IMR-90 (cell line): ENCODE data around the gene SMARCA2. TPM values are rescaled to one million over a fixed set of nuclear protein-coding genes. Genes with fewer than 3 reads are reported as not detected.

Experiments used
- ATAC-seq: fragments of 200-7000 bp; cut with Tn5 transposase; 2 replicates; pipeline ENCODE4 v1.9.1; 2020; ENCODE audit warnings: low read depth, mild to moderate bottlenecking, moderate library complexity
- BruUV-seq: library from RNA; stranded (reverse); fragments of 400-500 nt; replicated peaks from 2 replicates; lab custom pipeline; 2021; lab: Mats Ljungman, UMichigan
- CTCF ChIA-PET: fragments of 300-600 bp; formaldehyde crosslinking; extraction: SDS; loops from one replicate; lab custom pipeline; 2021; ENCODE audit warnings: antibody characterized with exemption; lab: Yijun Ruan, JAX
- POLR2A ChIA-PET: fragments of 300-600 bp; sonication (Branson Sonifier 250); formaldehyde crosslinking; loops from one replicate; lab custom pipeline; 2022; ENCODE audit warnings: antibody characterized with exemption; ENCODE audit not compliant: unreplicated experiment; lab: Charles Lee
- DNase-seq: peaks from one replicate; pipeline ENCODE4 v3.0.0; 2013
- H2AFZ ChIP-seq: replicated peaks from 2 replicates; pipeline ENCODE3; 2013; ENCODE audit warnings: low read length, mild to moderate bottlenecking; ENCODE audit not compliant: poor library complexity
- H2AK5ac ChIP-seq: 2 replicates; pipeline ENCODE4 v1.6.1; 2013; ENCODE audit warnings: low read depth, low read length, inconsistent platforms
- H2AK9ac ChIP-seq: replicated peaks from 2 replicates; pipeline ENCODE3; 2013; ENCODE audit warnings: mild to moderate bottlenecking, low read depth, low read length, moderate library complexity; ENCODE audit not compliant: poor library complexity
- H2BK120ac ChIP-seq: 2 replicates; pipeline ENCODE4 v1.6.1; 2013; ENCODE audit warnings: low read depth, low read length, inconsistent platforms
- H2BK15ac ChIP-seq: 3 replicates; pipeline ENCODE4 v1.6.1; 2013; ENCODE audit warnings: low read depth, low read length, inconsistent platforms
- H2BK20ac ChIP-seq: 2 replicates; pipeline ENCODE4 v1.6.1; 2013; ENCODE audit warnings: low read depth, mild to moderate bottlenecking, inconsistent platforms, low read length, moderate library complexity
- H2BK5ac ChIP-seq: 2 replicates; pipeline ENCODE4 v1.6.1; 2013; ENCODE audit warnings: mild to moderate bottlenecking, low read depth, low read length, inconsistent platforms; ENCODE audit not compliant: poor library complexity, severe bottlenecking
- H3K14ac ChIP-seq: replicated peaks from 2 replicates; pipeline ENCODE4 v1.6.1; 2013; ENCODE audit warnings: low read depth, low read length, inconsistent platforms
- H3K18ac ChIP-seq: 2 replicates; pipeline ENCODE4 v1.6.1; 2013; ENCODE audit warnings: low read depth, low read length, control low read depth
- H3K23ac ChIP-seq: 2 replicates; pipeline ENCODE4 v1.6.1; 2013; ENCODE audit warnings: low read depth, low read length, inconsistent platforms
- H3K27ac ChIP-seq: 2 replicates; pipeline ENCODE4 v1.5.1; 2013; ENCODE audit warnings: mild to moderate bottlenecking, control low read depth, low read length; ENCODE audit not compliant: insufficient read depth
- H3K27me3 ChIP-seq: 2 replicates; pipeline ENCODE4 v1.6.1; 2013; ENCODE audit warnings: low read length; ENCODE audit not compliant: control insufficient read depth, insufficient read depth
- H3K36me3 ChIP-seq: 2 replicates; pipeline ENCODE4 v1.6.1; 2013; ENCODE audit warnings: low read length, mixed read lengths; ENCODE audit not compliant: control insufficient read depth, insufficient read depth
- H3K4ac ChIP-seq: 2 replicates; pipeline ENCODE4 v1.6.1; 2013; ENCODE audit warnings: low read depth, low read length, inconsistent platforms
- H3K4me1 ChIP-seq: 2 replicates; pipeline ENCODE4 v1.6.1; 2013; ENCODE audit warnings: low read length, mixed read lengths; ENCODE audit not compliant: control insufficient read depth, insufficient read depth
- H3K4me2 ChIP-seq: 2 replicates; pipeline ENCODE4 v1.6.1; 2013; ENCODE audit warnings: low read depth, mild to moderate bottlenecking, control low read depth, low read length, moderate library complexity
- H3K4me3 ChIP-seq: 2 replicates; pipeline ENCODE4 v1.5.1; 2013; ENCODE audit warnings: low read depth, mild to moderate bottlenecking, control low read depth, low read length, moderate library complexity; ENCODE audit not compliant: insufficient read depth
- H3K56ac ChIP-seq: 2 replicates; pipeline ENCODE4 v1.6.1; 2013; ENCODE audit warnings: low read length, inconsistent platforms; ENCODE audit not compliant: insufficient read depth; ENCODE audit errors: extremely low read depth
- H3K79me1 ChIP-seq, 2 experiments: 2 replicates each; pipeline ENCODE4 v1.6.1; 2013; ENCODE audit warnings: low read length in 2 of 2, inconsistent platforms in 1 of 2, low read depth in 1 of 2
- H3K9ac ChIP-seq: 2 replicates; pipeline ENCODE4 v1.6.1; 2013; ENCODE audit warnings: low read depth, low read length, control low read depth
- H3K9me1 ChIP-seq: 2 replicates; pipeline ENCODE4 v1.6.1; 2013; ENCODE audit warnings: low read length, inconsistent platforms; ENCODE audit not compliant: insufficient read depth
- H3K9me3 ChIP-seq: 2 replicates; pipeline ENCODE4 v1.6.1; 2013; ENCODE audit warnings: low read length; ENCODE audit not compliant: control insufficient read depth, insufficient read depth
- H4K20me1 ChIP-seq: 2 replicates; pipeline ENCODE4 v1.6.1; 2013; ENCODE audit warnings: low read length, inconsistent platforms; ENCODE audit not compliant: insufficient read depth
- H4K5ac ChIP-seq: 2 replicates; pipeline ENCODE4 v1.6.1; 2013; ENCODE audit warnings: mild to moderate bottlenecking, low read depth, low read length, control low read depth
- H4K8ac ChIP-seq, 2 experiments: 2 replicates each; pipeline ENCODE4 v1.6.1; 2013; ENCODE audit warnings: low read depth in 2 of 2, low read length in 2 of 2, control low read depth in 1 of 2, inconsistent platforms in 1 of 2
- H4K91ac ChIP-seq: 2 replicates; pipeline ENCODE4 v1.6.1; 2013; ENCODE audit warnings: low read depth, low read length, inconsistent platforms; ENCODE audit not compliant: insufficient read depth
- SMC3 ChIP-seq: fragments of 150-350 bp; IDR thresholded peaks from 2 replicates; pipeline ENCODE4 v1.6.1; 2016; ENCODE audit warnings: low read depth, mild to moderate bottlenecking, antibody characterized with exemption, low read length, moderate library complexity
- WGBS, 2 experiments: methylation state at CpG; one replicate each; pipeline versions ENCODE4 v1.1.5 to v1.1.7; 2013; ENCODE audit warnings: missing lambda C conversion rate in 2 of 2; ENCODE audit not compliant: insufficient read length in 1 of 2; ENCODE audit errors: extremely low coverage in 2 of 2; 5-methylcytosine and 5-hydroxymethylcytosine counted together
- dilution Hi-C: fragments of 300-500 bp; cut with HindIII; formaldehyde crosslinking; loops from one replicate; pipeline ENCODE4 v1.14.3; 2018; ENCODE audit warnings: low sequenced_read_pairs; ENCODE audit not compliant: unreplicated experiment
- in situ Hi-C: fragments of 300-500 bp; cut with MboI; formaldehyde crosslinking; loops from 3 replicates; pipeline ENCODE4 v1.14.3; 2019; ENCODE audit warnings: low sequenced_read_pairs, inconsistent platforms, mixed read lengths
- intact Hi-C: fragments of 100-400 bp; cut with micrococcal nuclease; formaldehyde crosslinking; loops from 2 replicates; pipeline ENCODE4 v1.10.0; 2022
- polyA plus RNA-seq, 3 experiments: library from polyadenylated mRNA; depleted of rRNA; stranded (reverse); fragments of >200 nt; gene quantifications; 2 replicates each; pipeline ENCODE4 v1.2.3, GENCODE V29; 2012; ENCODE audit warnings: low replicate concordance in 1 of 3
- total RNA-seq: library from RNA; depleted of rRNA; stranded (reverse); fragments of >200 nt; gene quantifications from 2 replicates; pipeline ENCODE4 v1.2.3, GENCODE V29; 2012
- TF ChIP-seq, protein P1 (sequence below): fragments of 150-350 bp; IDR thresholded peaks from 2 replicates; pipeline ENCODE4 v1.6.1; 2017; ENCODE audit warnings: mild to moderate bottlenecking, antibody characterized with exemption, low read length, low read depth

Gene SMARCA2
- total and polyA plus RNA-seq, 2 of the 4 experiments (the other 2 are of a cell fraction) = 25.3 to 26.7 TPM

DNA sequence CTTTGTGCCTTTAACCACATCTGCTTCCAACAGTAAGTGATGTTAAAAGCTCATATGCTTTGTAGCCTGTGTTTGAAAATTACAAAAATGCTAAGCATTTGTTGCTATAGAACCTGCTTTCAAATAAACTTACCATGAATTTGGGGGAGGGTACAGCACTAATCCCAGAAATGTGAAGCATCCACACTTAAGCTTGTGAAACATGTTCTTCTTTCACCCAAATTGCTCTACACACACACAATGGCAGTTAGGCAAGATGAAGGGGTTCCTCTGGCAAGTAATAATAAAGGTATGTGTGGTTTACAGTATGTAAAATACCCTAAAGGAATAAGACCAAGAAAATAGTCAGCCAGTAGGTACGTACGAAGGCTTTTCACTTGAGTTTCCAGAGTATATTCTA, 165.6 kb downstream of the SMARCA2 start:
- Histone ChIP-seq H3K4me3 (no peak overlapping the region), H3K4me2 (no peak overlapping the region), H4K91ac (no peak overlapping the region), H2AFZ (no peak overlapping the region), H3K4me1 (peaks cover 3% of the 10 kb centered on the region), H3K79me1 (no peaks in the 10 kb centered on the region; a peak in 1 of 4 replicates), H4K20me1 (no peaks in the 10 kb centered on the region), H4K5ac (no peak overlapping the region), H3K18ac (no peak overlapping the region), H3K56ac (no peak overlapping the region), H3K27me3 (no peaks in the 10 kb centered on the region), H3K27ac (no peak overlapping the region), H3K23ac (no peak overlapping the region), H2BK20ac (no peak overlapping the region), H3K14ac (no peak overlapping the region), H2AK5ac (no peak overlapping the region), H4K8ac (no peak overlapping the region), H2BK5ac (no peak overlapping the region), H2BK15ac (no peak overlapping the region), H3K9me3 (no peaks in the 10 kb centered on the region), H3K9me1 (no peaks in the 10 kb centered on the region; the same call in 1 of the 2 replicates), H3K36me3 (no peaks in the 10 kb centered on the region), H2BK120ac (no peak overlapping the region), H2AK9ac (no peak overlapping the region), H3K9ac (no peak overlapping the region), H3K4ac (no peak overlapping the region)
- in situ Hi-C loops (no loop called here), intact Hi-C loops (no loop called here), dilution Hi-C loops (no loop called here)
- ChIA-PET POLR2A (interaction anchor here (0.5 kb wide), 1 partner anchor 663 kb away, joined by 6 read pairs; no protein-coding TSS in a partner anchor), CTCF (interaction anchor here (1.1 to 1.9 kb wide), 2 partner anchors 23 to 48 kb away, joined by 4 to 5 read pairs; no protein-coding TSS in a partner anchor)
- peak; percentile 27 for DNase-seq
- TF ChIP-seq, protein P1, sequence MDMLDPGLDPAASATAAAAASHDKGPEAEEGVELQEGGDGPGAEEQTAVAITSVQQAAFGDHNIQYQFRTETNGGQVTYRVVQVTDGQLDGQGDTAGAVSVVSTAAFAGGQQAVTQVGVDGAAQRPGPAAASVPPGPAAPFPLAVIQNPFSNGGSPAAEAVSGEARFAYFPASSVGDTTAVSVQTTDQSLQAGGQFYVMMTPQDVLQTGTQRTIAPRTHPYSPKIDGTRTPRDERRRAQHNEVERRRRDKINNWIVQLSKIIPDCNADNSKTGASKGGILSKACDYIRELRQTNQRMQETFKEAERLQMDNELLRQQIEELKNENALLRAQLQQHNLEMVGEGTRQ = no peak
- no peak for TF ChIP-seq SMC3
- peak; percentile 63 for ATAC-seq
- no CpG with 5 or more reads among the region's 2 CpGs for WGBS, 2 experiments
- BruUV-seq = no TSS peak
